ENCODE data around the gene RPS19. TPM values are rescaled to one million over a fixed set of nuclear protein-coding genes. Genes with fewer than 3 reads are reported as not detected.

Gene RPS19
- total RNA-seq, 2 donors from 2014 or later = 2,321 to 2,418 TPM

- Mint-ChIP-seq H3K4me3 (no peak overlapping the region), H3K9me3 (no peaks in the 10 kb centered on the region), H3K27me3 (ENCODE audit: insufficient read depth) (peaks cover 15% of the 10 kb centered on the region), H3K36me3 (ENCODE audit: low read depth) (no peaks in the 10 kb centered on the region), H3K4me1 (peaks cover 11% of the 10 kb centered on the region), H3K27ac (no peak overlapping the region)
- no peak for TF ChIP-seq CTCF (conservative IDR thresholded peaks at IDR 0.05)
- H3K4me3 ChIP-seq (ENCODE audit: low read length) = no peak overlapping the region
- 21 to 34% methylated on average over 9 to 26 of the region's 26 CpGs for WGBS, 2 experiments (ENCODE audit: insufficient coverage in 1 of 2, insufficient read length in 1 of 2)
- peaks cover 98% of the 10 kb centered on the region for H3K27me3 ChIP-seq (ENCODE audit: control insufficient read depth, insufficient read depth, low read length, poor library complexity, severe bottlenecking)
- no peak overlapping the region for H3K27ac ChIP-seq (ENCODE audit: low read depth, low read length)
- no peaks in the 10 kb centered on the region for H3K9me3 ChIP-seq (ENCODE audit: control insufficient read depth, low read length)
- no peak for DNase-seq
- no peaks in the 10 kb centered on the region for H3K36me3 ChIP-seq (ENCODE audit: control insufficient read depth, insufficient read depth, low read length)
- H3K9ac ChIP-seq (ENCODE audit: extremely low read depth, low read length, poor library complexity, severe bottlenecking) = no peak overlapping the region
- H3K4me1 ChIP-seq (ENCODE audit: control insufficient read depth, insufficient read depth, low read length) = no peaks in the 10 kb centered on the region
Measured at GRCh38 chr19:41920882-41921576, 61.0 kb downstream of the RPS19 start.

GRCh38 chr19:41921577-41922576, 61.8 kb downstream of the RPS19 start:
- Histone ChIP-seq H3K9ac (ENCODE audit: extremely low read depth, low read length, poor library complexity, severe bottlenecking) (no peak overlapping the region), H3K9me3 (ENCODE audit: control insufficient read depth, low read length) (no peaks in the 10 kb centered on the region), H3K36me3 (ENCODE audit: control insufficient read depth, insufficient read depth, low read length) (no peaks in the 10 kb centered on the region), H3K27me3 (ENCODE audit: control insufficient read depth, insufficient read depth, low read length, poor library complexity, severe bottlenecking) (peaks cover 98% of the 10 kb centered on the region), H3K27ac (ENCODE audit: low read depth, low read length) (no peak overlapping the region), H3K4me1 (ENCODE audit: control insufficient read depth, insufficient read depth, low read length) (no peaks in the 10 kb centered on the region), H3K4me3 (ENCODE audit: low read length) (no peak overlapping the region)
- no peak for TF ChIP-seq CTCF (conservative IDR thresholded peaks at IDR 0.05)
- H3K9me3 Mint-ChIP-seq = no peaks in the 10 kb centered on the region
- no peak overlapping the region for H3K4me3 Mint-ChIP-seq
- H3K4me1 Mint-ChIP-seq = peaks cover 11% of the 10 kb centered on the region
- peaks cover 15% of the 10 kb centered on the region for H3K27me3 Mint-ChIP-seq (ENCODE audit: insufficient read depth)
- no peak overlapping the region for H3K27ac Mint-ChIP-seq
- H3K36me3 Mint-ChIP-seq (ENCODE audit: low read depth) = no peaks in the 10 kb centered on the region
- DNase-seq = peak; percentile 47
- 4 to 25% methylated on average over 8 to 21 of the region's 22 CpGs for WGBS, 2 experiments (ENCODE audit: insufficient coverage in 1 of 2, insufficient read length in 1 of 2)

Small RNA genes lying within 50 kb of the gene (microRNA-seq; reads per million reads assigned to microRNA genes)
- gene MIR6797 (ENCODE audit: borderline microRNAs expressed) = not detected

Other genes with a start within 250 kb of the RPS19 start
- gene CEACAM4, start 233.2 kb upstream of the RPS19 start, total RNA-seq = not detected
- gene CEACAM7, start 172.0 kb upstream of the RPS19 start, total RNA-seq = not detected
- gene CEACAM5, start 151.6 kb upstream of the RPS19 start, total RNA-seq = not detected
- gene CEACAM6, start 104.7 kb upstream of the RPS19 start, total RNA-seq = not detected
- not detected for gene CEACAM3, start 63.7 kb upstream of the RPS19 start, total RNA-seq
- gene LYPD4, start 15.6 kb upstream of the RPS19 start, total RNA-seq = not detected
- not detected for gene DMRTC2, start 15.2 kb upstream of the RPS19 start, total RNA-seq
- gene CD79A, start 17.0 kb downstream of the RPS19 start, total RNA-seq = not detected
- 100 to 1,000 TPM in 1 of 2 donors, 10 to 100 TPM in 1; 89.9 to 116 TPM for gene ARHGEF1, start 22.9 kb downstream of the RPS19 start, total RNA-seq
- gene ERFL, start 68.2 kb downstream of the RPS19 start, total RNA-seq = under 1 TPM; 0.13 to 0.53 TPM
- 100 to 1,000 TPM; 114 to 122 TPM for gene RABAC1, start 99.1 kb downstream of the RPS19 start, total RNA-seq
- gene ATP1A3, start 134.0 kb downstream of the RPS19 start, total RNA-seq = 1 to 10 TPM in 1 of 2 donors, under 1 TPM in 1; 0.69 to 1.0 TPM
- gene GRIK5, start 210.0 kb downstream of the RPS19 start, total RNA-seq = 10 to 100 TPM; 21.6 to 38.7 TPM
- 10 to 100 TPM; 20.9 to 22.1 TPM for gene ZNF574, start 215.9 kb downstream of the RPS19 start, total RNA-seq

Measured in endodermal cell (in vitro differentiated cells).